HG03460 (cell line): ENCODE results near the gene ARL15.

Experiments
- ATAC-seq: cut with Tn5 transposase; IDR thresholded peaks from one replicate; pipeline ENCODE4 v1.9.1; 2021; ENCODE audit not compliant: unreplicated experiment

Gene ARL15

DNA sequence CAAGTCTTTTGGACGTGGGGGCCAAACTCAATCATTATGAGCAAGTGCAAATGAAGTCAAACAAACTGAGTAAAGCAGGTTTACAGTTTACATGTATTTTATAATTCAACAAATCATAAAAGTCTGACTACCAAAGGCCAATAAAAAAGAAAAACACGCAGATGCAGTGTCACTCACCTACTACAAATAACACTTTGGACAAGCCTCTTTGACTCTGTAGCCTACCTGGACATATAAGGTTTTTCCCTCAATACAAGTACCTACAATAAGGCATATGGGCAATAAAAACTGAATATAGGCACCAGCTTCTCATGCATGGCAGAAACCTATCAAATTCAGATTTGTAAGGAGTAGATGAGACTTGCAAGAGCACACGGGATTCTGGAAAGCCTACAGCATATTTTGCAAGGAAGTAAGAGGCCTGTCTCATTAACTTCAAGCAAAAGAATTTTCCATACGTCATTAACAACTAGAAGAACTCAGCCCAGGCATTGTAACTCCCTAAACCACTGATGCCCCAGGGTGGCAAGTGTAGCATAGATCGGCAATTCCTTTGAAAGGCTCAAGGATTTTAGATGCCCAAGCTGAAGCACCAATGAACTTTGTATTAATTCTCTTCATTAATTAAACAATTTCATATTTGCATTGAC, 21.7 kb downstream of the ARL15 start:
- ATAC-seq = no peak

DNA sequence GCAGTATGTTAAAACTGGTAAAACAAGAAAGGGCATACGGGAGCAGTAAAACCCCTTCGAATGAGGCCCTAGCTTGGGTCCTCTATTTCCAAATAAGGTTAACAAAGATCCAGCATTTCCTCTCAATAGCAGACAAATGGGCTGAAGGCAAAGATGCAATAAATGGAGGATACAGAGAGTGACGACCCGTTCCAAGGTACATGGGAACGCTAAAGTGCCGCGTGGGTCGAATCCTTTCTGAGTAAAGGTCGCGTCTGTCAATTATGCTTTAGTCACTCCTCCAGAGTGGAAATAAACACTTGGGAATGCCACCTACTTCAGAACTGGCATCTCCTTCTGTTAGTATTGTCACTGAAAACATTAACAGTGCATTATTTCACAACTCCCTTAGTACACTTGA, 24.7 kb downstream of the ARL15 start:
- no peak for ATAC-seq

DNA sequence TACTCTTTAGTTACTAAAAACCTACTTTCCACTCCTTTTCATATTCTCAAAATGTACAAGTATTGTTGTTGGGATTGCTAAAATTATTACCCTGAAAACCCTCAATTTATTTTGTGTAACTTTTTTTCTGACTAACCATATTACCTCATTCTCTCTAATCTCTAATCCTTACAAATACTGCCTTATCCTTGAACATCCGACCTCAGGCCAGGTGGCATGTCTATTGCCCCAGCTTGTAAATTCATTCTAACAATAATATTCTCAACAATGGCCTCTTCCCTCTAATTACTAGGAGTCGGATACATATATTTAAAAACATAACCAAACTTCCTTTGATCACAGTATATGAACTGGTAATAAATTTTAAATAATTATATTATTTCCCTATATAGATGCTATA, 25.8 kb downstream of the ARL15 start:
- ATAC-seq = no peak

DNA sequence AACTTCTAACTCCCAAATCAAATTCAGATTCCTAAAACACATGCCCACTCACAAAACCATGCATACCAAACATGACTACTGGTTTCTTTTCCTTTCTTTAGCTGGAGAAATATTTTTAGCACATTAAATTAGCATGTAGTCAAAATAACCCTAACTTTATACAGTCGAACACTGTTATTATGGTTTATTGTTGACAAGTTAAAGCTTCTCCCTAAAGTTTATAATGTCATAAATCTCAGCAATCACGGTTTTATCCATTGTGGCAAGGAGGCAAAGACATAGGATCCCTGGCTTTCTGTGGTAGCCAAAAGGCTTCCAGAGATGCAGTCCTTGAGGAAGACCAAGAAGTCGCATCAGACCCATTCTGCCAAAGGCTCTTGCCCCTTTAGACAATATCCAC, 27.5 kb downstream of the ARL15 start:
- ATAC-seq = no peak

DNA sequence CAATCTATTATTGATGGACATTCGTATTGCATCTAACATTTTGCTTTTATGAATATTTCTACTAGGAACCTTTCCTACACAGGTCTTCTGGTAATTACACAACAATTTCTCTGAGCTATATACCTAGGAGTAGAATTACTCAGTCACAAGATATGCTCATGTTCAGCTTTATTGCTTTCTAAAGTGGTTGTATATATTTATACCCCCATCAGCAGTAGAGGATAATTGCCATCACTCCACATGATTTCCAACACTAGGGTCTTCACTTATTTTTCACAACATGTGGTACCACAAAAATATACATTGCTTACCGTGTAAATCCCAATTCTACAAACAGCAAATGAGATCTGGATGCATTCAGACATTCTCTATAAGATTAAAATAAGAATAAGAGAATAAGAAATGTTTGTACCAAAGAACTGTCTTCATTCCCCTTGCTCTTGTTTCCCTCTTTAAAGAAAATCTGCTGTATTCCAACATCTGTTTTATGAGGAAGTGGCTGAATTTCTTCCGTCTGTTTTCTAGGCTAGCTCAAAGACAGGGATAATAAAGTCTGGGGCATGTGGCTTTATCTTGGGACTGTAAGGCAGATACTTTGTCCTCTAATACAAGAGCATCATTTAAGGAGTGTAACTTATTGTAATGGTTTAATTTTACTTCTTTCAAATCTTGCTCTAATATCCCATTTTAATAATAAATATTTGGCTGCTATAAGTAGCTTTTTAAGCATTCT, 28.2 kb downstream of the ARL15 start:
- ATAC-seq = no peak

DNA sequence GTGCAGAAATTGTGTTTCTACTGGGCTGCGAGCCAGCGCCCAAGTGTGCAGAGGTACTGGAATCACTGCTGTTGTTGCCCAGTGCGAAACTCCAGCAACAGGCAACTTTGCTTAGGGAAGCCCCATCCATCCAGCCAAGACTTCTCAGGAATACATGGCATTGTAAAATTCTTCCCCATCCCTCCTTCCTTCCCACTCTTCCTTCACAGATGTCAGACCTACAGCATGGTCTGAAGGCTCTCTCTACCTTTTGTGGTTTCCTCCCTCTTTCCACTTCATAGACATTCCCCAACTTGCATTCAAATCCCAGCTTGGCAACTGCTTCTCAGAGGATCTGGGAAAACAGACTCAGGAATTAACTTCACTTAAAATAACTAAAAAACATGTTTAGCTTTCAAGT, 30.4 kb downstream of the ARL15 start:
- ATAC-seq = no peak

DNA sequence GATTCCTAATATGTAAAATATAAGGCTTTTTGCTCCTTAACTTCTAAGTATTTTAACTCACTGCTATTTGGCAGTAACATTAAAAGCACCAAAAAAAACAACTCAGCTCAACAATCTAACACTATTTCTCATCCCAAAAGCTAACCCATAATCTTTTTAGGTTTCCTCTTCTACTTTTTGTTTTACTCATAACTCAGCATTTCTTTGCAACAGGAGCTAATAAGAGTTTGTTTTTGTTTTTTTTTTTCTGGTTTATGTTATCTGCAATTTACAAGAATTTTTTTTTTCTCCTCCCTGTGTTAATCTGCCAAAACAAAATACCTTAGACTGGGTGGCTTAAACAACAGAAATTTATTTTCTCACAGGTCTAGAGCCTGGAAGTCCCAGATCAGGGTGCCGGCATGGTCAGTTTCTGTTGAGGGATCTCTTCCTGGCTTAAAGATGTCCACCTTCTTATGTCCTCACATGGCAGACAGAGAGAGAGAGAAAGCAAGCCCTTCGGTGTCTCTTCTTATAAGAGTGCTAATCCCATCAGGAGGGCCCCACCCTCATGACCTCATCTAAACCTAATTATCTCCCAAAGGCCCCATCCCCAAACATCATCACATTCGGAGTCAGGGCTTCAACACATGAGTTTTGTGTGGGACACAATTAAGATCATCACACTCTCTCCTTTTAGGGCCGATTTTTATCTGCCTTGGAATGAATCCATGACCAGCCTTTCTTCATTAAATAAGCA, 31.2 kb downstream of the ARL15 start:
- ATAC-seq = no peak

DNA sequence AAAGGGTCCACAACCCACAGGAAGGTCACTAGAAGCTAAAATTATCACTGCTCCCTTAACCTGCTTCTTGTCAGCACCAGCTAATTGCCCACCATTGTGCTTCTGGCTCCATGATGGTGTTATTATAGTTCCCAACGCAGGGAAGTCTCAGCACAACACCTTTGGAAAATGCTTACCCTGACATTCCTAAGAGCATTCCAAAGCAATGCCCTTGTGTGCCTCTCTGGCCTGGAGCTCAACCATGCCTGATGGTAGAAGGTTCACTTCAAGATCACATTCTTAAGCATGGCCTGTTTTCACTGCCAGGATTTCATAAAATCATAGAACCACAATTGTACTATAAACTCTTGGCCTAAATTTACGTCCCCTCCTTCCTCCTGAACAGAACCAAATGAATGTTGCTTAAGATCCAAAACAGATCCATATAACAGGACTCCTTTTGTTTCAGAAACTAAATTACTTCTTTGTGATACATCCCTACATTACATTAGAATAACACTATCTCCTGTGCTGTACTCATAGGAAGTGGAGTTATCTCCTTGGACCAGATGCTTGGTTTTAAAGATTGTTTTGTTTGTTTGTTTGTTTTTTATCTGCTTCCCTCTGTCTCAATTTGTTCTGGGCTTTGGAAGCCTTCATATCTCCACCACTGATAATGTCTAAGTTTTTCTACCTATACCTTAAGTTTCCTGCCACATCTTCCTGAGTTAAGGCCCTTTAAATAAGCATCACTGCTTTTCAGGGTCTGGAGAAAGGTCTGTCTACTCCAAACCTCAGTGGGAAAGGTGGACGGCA, 32.1 kb downstream of the ARL15 start:
- no peak for ATAC-seq

DNA sequence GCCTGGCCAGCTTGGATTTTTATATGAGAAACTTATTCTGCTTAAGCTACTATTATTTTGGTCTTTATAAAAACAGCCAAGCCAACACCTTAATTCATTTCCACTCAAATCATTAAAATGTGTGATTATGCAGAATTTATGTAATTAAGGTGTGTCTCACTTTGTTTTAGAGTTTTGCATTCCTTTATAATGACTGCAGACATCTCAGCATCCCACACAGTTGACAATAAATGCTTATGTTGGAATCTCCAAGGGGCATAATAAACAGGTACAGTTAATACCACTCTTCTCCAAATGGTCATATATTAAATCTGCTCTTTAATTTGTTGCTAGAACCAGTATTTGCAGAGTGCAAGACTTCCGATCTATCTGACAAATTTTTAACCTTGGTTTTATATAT, 34.3 kb downstream of the ARL15 start:
- ATAC-seq = no peak

DNA sequence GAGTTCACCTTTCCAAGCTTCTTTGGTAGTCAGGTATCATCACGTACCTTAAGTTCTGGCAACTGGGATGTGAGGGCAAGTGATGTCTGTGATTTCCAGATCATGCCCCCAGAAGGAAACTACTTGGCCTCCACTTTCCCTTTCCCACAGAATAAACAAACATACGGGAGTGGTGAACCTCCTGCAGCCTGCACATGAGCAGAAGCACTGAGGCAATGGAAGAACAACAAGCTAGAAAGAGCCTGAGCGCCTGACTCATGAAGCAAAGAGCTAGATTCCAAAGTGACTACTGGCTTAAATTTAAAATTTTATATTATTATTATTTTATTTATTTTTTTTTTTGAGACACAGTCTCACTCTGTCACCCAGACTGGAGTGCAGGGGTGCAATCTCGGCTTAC, 35.0 kb downstream of the ARL15 start:
- no peak for ATAC-seq

DNA sequence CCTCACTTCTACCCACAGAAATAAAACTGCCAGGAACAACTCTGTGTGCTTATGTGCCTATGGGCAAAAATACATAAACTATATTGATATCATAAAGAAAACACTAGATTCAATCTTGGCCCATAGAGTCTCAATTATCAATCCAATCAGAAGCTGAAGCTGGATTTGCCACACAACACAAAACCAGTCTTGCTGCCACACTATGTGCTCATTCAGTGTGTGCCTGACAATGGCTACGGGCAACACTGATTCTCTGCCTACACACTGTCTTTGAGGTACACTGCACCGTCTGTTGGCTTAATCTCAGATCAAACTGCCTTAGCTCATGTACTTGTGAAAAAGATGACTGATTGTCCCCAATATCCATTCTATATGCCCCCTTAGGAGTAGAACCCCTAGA, 35.4 kb downstream of the ARL15 start:
- ATAC-seq = no peak

DNA sequence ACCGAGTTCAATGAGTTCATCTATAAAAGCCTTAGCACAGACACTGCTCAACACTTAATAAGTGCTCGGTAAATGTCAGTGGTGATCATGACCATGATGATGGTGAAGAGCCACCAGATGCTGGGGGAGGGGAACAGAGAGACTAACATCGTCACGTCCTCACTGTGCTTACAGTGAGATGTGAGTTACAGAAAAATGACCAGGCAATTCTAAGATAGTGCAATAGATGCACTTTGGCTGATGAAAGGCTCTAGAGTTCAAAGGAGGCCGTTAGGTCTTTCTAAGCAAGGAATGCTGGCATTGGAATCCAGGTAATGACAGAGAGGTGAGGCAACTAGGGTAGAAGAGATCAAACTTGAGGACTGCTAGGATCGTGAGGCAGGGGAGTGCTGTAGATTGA, 36.7 kb downstream of the ARL15 start:
- ATAC-seq = no peak

DNA sequence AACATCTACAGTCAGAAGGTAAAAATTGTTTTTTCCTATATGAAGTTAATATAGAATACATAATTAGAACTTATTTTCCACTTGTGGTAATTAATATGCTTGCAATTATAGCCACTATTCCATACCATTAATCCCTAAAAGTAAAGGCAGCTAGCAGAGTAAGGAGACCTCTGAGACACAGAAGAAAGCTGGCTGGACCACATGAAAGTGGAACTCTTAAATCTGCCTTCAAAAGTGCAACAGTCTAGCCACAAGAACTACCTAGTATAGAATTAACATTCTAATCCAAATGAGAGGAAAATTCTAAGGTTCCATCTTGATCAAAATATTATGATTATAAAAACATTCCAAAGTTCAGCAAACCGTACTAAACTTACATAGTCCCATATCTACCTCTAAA, 37.6 kb downstream of the ARL15 start:
- ATAC-seq = no peak

DNA sequence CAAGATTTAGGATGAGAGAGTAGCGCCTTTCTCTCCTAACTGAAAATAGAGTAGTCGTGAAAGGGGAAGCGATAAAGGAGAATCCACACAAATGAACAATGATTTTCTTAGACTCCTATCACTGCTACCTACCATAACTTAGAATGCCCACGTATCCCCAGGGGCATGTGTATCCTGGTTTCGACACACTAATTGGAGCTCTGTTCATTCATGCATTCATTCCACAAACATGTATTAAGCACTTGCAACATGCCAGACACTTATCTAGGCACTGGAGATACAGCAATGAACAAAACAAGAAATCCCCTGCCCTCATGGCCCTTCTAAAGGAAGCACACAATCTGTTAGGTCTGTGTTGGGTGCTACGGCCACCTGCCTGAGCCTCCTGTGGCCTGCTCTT, 40.0 kb downstream of the ARL15 start:
- no peak for ATAC-seq

DNA sequence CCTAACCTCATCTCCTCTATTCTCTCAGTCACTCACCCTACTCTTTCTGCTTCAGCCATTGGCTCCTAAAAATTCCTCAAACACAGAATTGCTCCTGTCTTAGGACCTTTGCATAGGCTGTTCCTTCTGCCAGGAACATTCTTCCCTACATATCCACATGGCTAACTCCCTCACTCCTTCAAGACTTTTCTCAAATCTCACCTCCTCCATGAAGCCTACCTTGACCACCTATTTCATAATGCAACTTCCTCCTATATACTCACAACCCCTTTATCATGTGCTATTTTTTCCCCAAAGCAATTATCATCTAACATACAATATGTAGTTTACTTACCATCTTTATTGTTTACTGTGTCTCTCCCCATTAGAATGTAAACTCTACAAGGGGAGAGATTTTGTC, 45.8 kb downstream of the ARL15 start:
- no peak for ATAC-seq

DNA sequence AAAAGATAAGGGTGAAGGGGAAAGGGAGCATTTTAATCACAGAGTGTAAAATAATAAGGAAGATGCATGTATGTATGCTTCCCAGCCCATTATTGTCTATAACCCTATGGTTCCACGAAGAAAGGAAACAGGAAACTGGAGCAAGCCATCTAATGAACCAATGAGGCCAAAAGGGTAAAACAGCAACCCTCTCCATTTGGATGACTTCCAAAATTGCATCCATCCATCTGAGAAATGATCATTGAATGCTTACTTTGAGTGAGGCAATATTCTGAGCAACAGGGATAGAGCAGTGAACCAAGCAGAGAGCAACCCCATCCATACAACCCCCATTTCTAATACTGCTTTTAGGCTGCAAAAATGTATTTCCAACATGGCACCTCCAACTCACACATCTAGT, 46.9 kb downstream of the ARL15 start:
- no peak for ATAC-seq

DNA sequence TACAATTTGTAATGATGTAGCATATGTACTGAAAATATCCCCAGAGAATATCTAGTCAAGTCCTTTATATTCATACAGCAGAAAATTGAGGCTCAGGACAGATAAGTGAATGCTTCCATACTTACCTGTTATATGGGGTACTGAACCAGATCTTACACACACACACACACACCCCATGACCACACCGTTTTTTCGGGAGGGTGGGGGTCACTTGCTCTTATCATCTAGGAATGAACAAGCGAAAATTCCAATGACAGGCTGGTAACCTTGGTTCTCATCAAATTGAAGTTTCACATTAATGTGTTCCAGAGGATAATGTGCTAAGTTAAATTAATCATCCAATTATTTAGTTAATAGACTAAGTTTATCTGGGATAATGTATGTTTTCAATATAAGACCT, 48.8 kb downstream of the ARL15 start:
- ATAC-seq = no peak

DNA sequence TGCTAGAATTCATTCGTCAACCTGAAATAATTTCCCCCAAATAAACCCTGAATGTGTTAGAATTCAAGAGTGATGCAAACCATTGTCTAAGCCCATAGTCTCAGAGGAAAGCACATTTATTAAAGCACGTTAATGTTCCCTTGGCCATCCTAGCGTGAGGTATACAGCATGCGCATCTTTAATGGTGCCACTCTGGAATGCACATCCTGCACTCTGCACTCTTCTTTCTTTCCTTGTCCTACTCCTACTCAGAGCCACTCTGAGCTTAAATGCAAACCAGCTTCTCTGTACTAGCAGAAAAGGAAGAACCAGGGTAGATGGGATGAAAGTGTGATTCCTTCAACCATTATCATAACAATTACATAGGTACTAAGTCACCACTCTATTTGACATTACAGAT, 50.4 kb downstream of the ARL15 start:
- ATAC-seq = no peak

DNA sequence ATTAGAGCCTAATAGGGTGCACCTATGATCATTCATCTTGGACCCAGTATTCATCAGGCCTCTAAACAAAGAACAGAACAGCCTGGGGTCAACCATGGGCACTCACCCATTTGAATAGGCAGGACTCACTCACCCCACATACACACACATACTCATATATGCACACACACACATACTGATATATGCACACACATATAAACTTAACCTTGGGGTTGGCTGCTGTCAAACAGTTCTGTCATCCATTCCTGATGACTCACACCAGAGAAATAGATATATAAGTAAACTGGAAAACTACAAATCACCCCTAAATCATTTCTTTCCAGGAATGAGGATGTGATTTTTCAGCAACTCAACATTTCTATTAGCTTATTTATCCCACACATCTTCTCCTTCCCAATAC, 51.3 kb downstream of the ARL15 start:
- ATAC-seq = no peak

DNA sequence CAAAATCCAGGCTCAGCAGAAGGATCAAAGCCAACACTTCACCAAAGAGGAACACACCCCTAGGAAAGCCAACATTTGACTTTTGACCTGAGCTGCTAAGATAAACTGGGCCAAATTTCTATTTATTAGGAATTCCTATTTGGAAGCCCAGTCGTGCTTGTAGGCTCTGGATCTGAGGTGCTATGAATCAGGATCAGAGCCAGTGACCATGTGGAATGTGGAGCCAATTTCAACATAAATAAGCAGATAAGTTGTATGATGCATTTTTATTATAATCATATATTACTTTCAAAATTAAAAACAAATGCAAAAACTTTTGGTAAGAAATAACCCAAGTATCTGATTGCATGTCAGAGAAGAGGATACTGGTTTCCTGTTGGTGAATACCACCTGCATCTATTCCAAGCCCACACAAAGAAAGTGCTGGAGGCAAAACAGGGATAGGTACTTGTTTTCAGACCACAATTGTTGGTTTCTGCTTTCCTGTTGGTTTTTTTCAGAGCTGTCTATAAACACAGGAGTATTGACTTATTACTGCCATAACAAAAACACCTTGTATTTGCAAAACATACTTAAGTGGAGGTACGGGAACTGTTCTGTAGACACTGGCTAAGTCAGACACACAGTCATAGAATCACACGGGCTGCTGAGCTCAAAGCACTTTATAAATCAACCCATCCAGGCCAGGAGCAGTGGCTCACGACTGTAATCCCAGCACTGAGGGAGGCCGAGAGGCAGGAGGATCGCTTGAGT, 52.8 kb downstream of the ARL15 start:
- ATAC-seq = no peak
